ENCODE data around the gene BICRAL.

BICRAL gene

GRCh38 chr6:42819803-42820511, 38.1 kb downstream of the BICRAL start:
- peak; percentile 12 for TF ChIP-seq CTCF (IDR thresholded peaks at IDR 0.05; ENCODE audit: low read depth, low read length)

GRCh38 chr6:42820512-42821340, 38.9 kb downstream of the BICRAL start:
- no peak for TF ChIP-seq CTCF (IDR thresholded peaks at IDR 0.05; ENCODE audit: low read depth, low read length)

More at GRCh38 chr6:42819803-42820511, 38.1 kb downstream of the BICRAL start:
- no peak for DNase-seq (ENCODE audit: extremely low read depth, low read depth)

GRCh38 chr6:42821341-42821668, 39.5 kb downstream of the BICRAL start:
- TF ChIP-seq CTCF (IDR thresholded peaks at IDR 0.05; ENCODE audit: low read depth, low read length): no peak
- DNase-seq (ENCODE audit: extremely low read depth, low read depth): no peak

More at GRCh38 chr6:42820512-42821340, 38.9 kb downstream of the BICRAL start:
- DNase-seq (ENCODE audit: extremely low read depth, low read depth): no peak

GRCh38 chr6:42821846-42822245, 40.0 kb downstream of the BICRAL start:
- no peak for DNase-seq (ENCODE audit: extremely low read depth, low read depth)
- no peak for TF ChIP-seq CTCF (IDR thresholded peaks at IDR 0.05; ENCODE audit: low read depth, low read length)

- DNase-seq (ENCODE audit: extremely low read depth, low read depth): no peak
- no peak for TF ChIP-seq CTCF (IDR thresholded peaks at IDR 0.05; ENCODE audit: low read depth, low read length)
Measured at GRCh38 chr6:42829561-42830092, 47.8 kb downstream of the BICRAL start.

- DNase-seq (ENCODE audit: extremely low read depth, low read depth): no peak
- no peak for TF ChIP-seq CTCF (IDR thresholded peaks at IDR 0.05; ENCODE audit: low read depth, low read length)
Measured at GRCh38 chr6:42831237-42831636, 49.4 kb downstream of the BICRAL start.

GRCh38 chr6:42834056-42834455, 52.2 kb downstream of the BICRAL start:
- DNase-seq (ENCODE audit: extremely low read depth, low read depth): no peak

More at GRCh38 chr6:42834056-42834455, 52.2 kb downstream of the BICRAL start:
- TF ChIP-seq CTCF (IDR thresholded peaks at IDR 0.05; ENCODE audit: low read depth, low read length): no peak
